ENCODE measurements around the gene AHDC1. TPM values are rescaled to one million over a fixed set of nuclear protein-coding genes. Genes with fewer than 3 reads are reported as not detected.

The AHDC1 gene
- total and polyA plus RNA-seq, 10 of the 15 experiments (the other 5 are each of a cell fraction or from before 2014, with no cell fraction given) = 0.21 to 13.0 (median 1.4) TPM

DNA sequence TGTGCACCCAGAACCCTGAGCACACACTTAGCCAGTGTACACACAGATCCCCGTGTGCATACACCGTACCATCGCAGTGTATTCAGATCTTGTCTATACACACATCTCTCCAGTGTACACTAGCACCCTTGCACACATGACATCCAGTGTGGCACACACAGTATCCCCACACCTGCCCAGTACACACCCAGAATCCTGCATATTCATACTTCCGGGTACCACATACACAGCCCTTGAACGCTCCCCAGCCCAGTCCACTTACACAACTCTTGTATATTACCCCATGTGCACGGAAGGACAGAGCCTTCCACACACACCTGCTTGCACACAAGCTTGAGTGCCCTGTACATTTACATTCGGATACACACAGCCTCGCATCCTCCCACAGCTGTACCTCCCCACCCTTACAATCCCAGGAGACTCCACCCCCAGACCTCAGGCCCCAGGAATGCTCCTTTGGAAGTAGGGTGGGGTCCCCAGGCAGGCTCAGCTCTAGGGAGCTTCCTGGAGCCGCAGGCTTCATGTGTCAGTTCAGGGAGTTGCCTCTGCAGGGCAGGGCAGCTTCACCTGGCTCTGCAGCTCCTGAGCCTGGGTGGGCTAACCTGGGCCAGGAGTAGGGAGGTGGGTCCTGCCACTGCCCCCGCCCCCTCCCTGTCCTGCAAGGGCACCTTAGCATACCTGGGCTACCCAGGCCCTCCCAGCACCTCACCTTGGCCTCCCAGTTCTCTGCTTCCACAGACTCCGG, 46.2 kb downstream of the AHDC1 start (continued):
- TF ChIP-seq RELA (IDR thresholded peaks at IDR 0.05; ENCODE audit: borderline replicate concordance, partially characterized antibody) (no peak), ASH2L (IDR thresholded peaks at IDR 0.05; ENCODE audit: borderline replicate concordance, low read depth) (no peak), HDGF (IDR thresholded peaks at IDR 0.05) (no peak)

DNA sequence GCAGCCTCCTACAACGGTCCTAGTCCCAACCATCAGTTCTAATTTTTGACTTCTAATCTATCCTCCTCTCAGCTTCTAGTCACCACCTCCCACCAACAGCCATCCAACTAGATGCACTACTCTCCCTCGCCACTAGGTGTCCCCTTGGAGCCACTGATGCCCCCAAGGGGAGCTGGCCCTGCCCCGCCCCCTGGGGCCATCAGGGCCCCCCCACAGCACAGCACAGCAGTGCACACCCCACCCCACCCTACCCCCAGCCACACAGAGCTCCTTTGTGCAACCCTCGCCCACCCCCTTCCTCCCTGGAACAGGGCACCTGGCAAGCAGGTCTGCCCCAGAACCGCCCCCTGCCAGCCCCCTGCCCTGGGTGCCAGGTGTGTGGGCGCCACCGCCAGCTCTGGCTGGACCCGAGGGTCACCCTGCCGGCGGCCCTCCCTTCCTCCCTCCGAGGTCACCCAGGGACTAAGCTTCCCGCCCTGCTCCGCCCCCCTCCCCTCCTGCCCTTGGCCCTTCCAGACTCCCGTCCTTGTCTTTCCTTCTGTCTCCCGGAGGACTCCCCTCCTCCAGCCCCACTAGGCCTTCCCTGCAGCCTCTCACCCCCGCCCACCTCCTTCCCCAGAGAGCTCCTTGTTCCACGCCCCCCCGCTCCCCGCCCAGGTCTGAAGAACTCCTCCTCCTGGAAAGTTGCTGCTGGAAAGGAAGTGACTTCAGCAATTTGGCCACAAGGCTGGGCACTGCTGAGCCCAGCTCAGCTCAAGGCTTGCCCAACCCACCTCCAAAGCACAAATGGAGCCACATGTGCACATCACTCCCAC, 47.0 kb downstream of the AHDC1 start:
- Histone ChIP-seq H3K4me1 (ENCODE audit: control insufficient read depth, insufficient read depth, low read length) (peaks cover 16% of the 10 kb centered on the region), H3K9me3 (replicated peaks; ENCODE audit: control insufficient read depth, insufficient read depth, low read length) (no peaks in the 10 kb centered on the region), H4K20me1 (ENCODE audit: control insufficient read depth, insufficient read depth) (no peaks in the 10 kb centered on the region), H3K36me3 (ENCODE audit: control insufficient read depth in 2 of 2, insufficient read depth in 2 of 2, low read length in 1 of 2) (peaks cover 0 to 5% of the 10 kb centered on the region in 2 experiments; a peak in 2 of 4 replicates), H3K4me2 (ENCODE audit: control insufficient read depth, insufficient read depth) (no peak overlapping the region), H3K4me3 (no peak overlapping the region), H3K9ac (ENCODE audit: control insufficient read depth, insufficient read depth, low read length) (no peak overlapping the region), H3K27ac (ENCODE audit: control insufficient read depth, insufficient read depth) (no peak overlapping the region), H2AFZ (ENCODE audit: control insufficient read depth, low read depth, low read length) (no peak overlapping the region), H3K79me2 (ENCODE audit: control insufficient read depth, insufficient read depth, low read length) (no peaks in the 10 kb centered on the region; the same call in 1 of the 2 replicates), H3K27me3 (replicated peaks in 1 of 2; ENCODE audit: control insufficient read depth in 2 of 2, insufficient read depth in 2 of 2, low read length in 1 of 2) (no peaks in the 10 kb centered on the region)
- ChIA-PET POLR2A (interaction anchor here (0.6 to 1.7 kb wide), 10 partner anchors 9 to 273 kb away, joined by 3 to 6 read pairs (median 4); partner anchors contain the start of genes AHDC1 and PPP1R8), RAD21 (ENCODE audit: unreplicated experiment) (interaction anchor here (0.6 to 6.8 kb wide), 31 partner anchors 8 to 511 kb away, joined by 3 to 181 read pairs (median 4); partner anchors contain the start of genes AHDC1, FAM76A and WASF2), SMC1A (ENCODE audit: uncharacterized antibody, unreplicated experiment) (interaction anchor here (0.6 to 5.8 kb wide), 28 partner anchors 14 to 355 kb away, joined by 3 to 70 read pairs (median 4); partner anchors contain the start of gene AHDC1), CTCF (interaction anchor here (0.5 to 6.7 kb wide), 65 partner anchors 8 to 938 kb away, joined by 3 to 132 read pairs (median 4); partner anchors contain the start of genes AHDC1, IFI6, STX12 and SYTL1)
- peak; percentile 92 for ATAC-seq
- intact Hi-C loops (cut with micrococcal nuclease; ENCODE audit: unreplicated experiment) = loop anchor here (2.0 kb wide), 2 partner anchors 50 to 106 kb away; no protein-coding TSS in a partner anchor
- peak; percentile 85 for FAIRE-seq
- no TSS peak for BruUV-seq (replicated peaks)
- no peak for DNase-seq (ENCODE audit: low read depth, low spot score)
- 14% methylated on average over 5 of the region's 19 CpGs for WGBS (ENCODE audit: insufficient coverage, insufficient replicate concordance, low lambda C conversion rate, missing lambda C conversion rate)
- in situ Hi-C loops (cut with MboI) = loop anchor here (5.0 kb wide), 1 partner anchor 105 kb away; no protein-coding TSS in a partner anchor
- TF ChIP-seq STAT1 (conservative IDR thresholded peaks at IDR 0.05) (no peak), RB1 (IDR thresholded peaks at IDR 0.05; ENCODE audit: borderline replicate concordance) (no peak), POU2F2 (IDR thresholded peaks at IDR 0.05; ENCODE audit: borderline replicate concordance, low read depth, low read length) (0 out of 3 replicates have a peak, but pooled peaks have one; percentile 11), RAD21 (IDR thresholded peaks at IDR 0.05; ENCODE audit: insufficient read depth, low read depth, low read length) (peak; percentile 85), FOS (IDR thresholded peaks at IDR 0.05; ENCODE audit: borderline replicate concordance, extremely low read depth, insufficient read length) (no peak), KLF5 (IDR thresholded peaks at IDR 0.05; ENCODE audit: partially characterized antibody) (no peak)
- TF ChIP-seq, protein P1, sequence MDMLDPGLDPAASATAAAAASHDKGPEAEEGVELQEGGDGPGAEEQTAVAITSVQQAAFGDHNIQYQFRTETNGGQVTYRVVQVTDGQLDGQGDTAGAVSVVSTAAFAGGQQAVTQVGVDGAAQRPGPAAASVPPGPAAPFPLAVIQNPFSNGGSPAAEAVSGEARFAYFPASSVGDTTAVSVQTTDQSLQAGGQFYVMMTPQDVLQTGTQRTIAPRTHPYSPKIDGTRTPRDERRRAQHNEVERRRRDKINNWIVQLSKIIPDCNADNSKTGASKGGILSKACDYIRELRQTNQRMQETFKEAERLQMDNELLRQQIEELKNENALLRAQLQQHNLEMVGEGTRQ (IDR thresholded peaks at IDR 0.05; ENCODE audit: borderline replicate concordance, low read depth, low read length) = no peak
- TF ChIP-seq, protein P2, sequence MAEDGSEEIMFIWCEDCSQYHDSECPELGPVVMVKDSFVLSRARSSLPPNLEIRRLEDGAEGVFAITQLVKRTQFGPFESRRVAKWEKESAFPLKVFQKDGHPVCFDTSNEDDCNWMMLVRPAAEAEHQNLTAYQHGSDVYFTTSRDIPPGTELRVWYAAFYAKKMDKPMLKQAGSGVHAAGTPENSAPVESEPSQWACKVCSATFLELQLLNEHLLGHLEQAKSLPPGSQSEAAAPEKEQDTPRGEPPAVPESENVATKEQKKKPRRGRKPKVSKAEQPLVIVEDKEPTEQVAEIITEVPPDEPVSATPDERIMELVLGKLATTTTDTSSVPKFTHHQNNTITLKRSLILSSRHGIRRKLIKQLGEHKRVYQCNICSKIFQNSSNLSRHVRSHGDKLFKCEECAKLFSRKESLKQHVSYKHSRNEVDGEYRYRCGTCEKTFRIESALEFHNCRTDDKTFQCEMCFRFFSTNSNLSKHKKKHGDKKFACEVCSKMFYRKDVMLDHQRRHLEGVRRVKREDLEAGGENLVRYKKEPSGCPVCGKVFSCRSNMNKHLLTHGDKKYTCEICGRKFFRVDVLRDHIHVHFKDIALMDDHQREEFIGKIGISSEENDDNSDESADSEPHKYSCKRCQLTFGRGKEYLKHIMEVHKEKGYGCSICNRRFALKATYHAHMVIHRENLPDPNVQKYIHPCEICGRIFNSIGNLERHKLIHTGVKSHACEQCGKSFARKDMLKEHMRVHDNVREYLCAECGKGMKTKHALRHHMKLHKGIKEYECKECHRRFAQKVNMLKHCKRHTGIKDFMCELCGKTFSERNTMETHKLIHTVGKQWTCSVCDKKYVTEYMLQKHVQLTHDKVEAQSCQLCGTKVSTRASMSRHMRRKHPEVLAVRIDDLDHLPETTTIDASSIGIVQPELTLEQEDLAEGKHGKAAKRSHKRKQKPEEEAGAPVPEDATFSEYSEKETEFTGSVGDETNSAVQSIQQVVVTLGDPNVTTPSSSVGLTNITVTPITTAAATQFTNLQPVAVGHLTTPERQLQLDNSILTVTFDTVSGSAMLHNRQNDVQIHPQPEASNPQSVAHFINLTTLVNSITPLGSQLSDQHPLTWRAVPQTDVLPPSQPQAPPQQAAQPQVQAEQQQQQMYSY (CRISPR knock-in tag; IDR thresholded peaks at IDR 0.05) = no peak
- TF ChIP-seq, protein P3, sequence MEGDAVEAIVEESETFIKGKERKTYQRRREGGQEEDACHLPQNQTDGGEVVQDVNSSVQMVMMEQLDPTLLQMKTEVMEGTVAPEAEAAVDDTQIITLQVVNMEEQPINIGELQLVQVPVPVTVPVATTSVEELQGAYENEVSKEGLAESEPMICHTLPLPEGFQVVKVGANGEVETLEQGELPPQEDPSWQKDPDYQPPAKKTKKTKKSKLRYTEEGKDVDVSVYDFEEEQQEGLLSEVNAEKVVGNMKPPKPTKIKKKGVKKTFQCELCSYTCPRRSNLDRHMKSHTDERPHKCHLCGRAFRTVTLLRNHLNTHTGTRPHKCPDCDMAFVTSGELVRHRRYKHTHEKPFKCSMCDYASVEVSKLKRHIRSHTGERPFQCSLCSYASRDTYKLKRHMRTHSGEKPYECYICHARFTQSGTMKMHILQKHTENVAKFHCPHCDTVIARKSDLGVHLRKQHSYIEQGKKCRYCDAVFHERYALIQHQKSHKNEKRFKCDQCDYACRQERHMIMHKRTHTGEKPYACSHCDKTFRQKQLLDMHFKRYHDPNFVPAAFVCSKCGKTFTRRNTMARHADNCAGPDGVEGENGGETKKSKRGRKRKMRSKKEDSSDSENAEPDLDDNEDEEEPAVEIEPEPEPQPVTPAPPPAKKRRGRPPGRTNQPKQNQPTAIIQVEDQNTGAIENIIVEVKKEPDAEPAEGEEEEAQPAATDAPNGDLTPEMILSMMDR (IDR thresholded peaks at IDR 0.05 in 2 of 3, conservative IDR thresholded peaks at IDR 0.05 in 1 of 3; ENCODE audit: control insufficient read depth in 2 of 3, extremely low read depth in 1 of 3, insufficient read depth in 1 of 3, low read depth in 3 of 3, low read length in 3 of 3) = peak; percentile 85 to 96 (median 86)
